ENCODE measurements around the gene NWD2. TPM values are rescaled to one million over a fixed set of nuclear protein-coding genes. Genes with fewer than 3 reads are reported as not detected.

The NWD2 gene
- total RNA-seq, 1 donor from 2014 or later, result 0.05 TPM

DNA sequence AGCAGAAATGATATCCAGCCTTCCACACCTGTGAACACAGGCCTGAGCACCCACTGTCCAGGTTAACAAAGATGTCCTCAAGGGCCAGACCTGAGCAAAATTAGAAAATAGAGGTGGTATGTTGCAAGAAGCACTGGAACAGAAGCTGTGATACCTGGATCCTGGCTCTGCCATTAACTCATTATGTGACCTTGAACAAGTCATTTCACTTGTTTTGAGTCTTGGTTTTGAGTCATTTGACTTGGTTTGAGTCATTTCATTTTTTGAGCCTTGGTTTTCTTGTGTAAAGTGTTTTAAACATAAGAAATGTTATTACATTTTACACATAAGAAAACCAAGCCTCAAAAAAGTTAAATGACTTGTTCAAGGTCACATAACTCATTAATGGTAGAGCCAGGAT is 2.9 kb upstream of the NWD2 start:
- no peak overlapping the region for H3K4me3 Mint-ChIP-seq
- no peaks in the 10 kb centered on the region for H3K9me3 Mint-ChIP-seq
- peaks cover 8% of the 10 kb centered on the region for H3K4me1 Mint-ChIP-seq
- TF ChIP-seq, protein P1, sequence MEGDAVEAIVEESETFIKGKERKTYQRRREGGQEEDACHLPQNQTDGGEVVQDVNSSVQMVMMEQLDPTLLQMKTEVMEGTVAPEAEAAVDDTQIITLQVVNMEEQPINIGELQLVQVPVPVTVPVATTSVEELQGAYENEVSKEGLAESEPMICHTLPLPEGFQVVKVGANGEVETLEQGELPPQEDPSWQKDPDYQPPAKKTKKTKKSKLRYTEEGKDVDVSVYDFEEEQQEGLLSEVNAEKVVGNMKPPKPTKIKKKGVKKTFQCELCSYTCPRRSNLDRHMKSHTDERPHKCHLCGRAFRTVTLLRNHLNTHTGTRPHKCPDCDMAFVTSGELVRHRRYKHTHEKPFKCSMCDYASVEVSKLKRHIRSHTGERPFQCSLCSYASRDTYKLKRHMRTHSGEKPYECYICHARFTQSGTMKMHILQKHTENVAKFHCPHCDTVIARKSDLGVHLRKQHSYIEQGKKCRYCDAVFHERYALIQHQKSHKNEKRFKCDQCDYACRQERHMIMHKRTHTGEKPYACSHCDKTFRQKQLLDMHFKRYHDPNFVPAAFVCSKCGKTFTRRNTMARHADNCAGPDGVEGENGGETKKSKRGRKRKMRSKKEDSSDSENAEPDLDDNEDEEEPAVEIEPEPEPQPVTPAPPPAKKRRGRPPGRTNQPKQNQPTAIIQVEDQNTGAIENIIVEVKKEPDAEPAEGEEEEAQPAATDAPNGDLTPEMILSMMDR (conservative IDR thresholded peaks at IDR 0.05), result no peak
- H3K36me3 Mint-ChIP-seq (ENCODE audit: low read depth), result no peaks in the 10 kb centered on the region
- no peak for DNase-seq (ENCODE audit: low read depth, low spot score)
- peaks cover 90% of the 10 kb centered on the region for H3K27me3 Mint-ChIP-seq (ENCODE audit: low read depth)
- H3K27ac Mint-ChIP-seq (ENCODE audit: unreplicated experiment), result no peak overlapping the region

DNA sequence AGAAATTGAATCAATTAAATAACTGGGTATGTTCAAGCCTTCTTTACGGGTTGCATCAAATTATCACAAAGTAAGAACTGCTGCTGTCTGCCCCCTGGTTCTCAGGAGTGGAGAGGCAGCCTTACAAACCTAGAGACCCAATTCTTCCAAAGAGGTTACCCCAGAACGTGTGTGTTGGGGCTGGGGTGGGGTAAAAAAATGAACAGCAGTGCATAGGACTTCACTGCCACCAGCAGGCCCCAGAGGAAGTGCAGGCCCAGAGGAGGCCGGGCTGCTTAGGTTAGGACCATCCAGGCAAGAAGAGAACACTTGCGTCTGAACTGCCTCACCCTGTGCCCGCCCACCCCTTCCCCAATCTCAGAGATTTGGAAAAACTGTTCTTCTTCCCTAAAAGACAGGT is 1.5 kb upstream of the NWD2 start:
- H3K9me3 Mint-ChIP-seq, result no peaks in the 10 kb centered on the region
- H3K27ac Mint-ChIP-seq (ENCODE audit: unreplicated experiment), result no peak overlapping the region
- H3K36me3 Mint-ChIP-seq (ENCODE audit: low read depth), result no peaks in the 10 kb centered on the region
- H3K4me1 Mint-ChIP-seq, result peaks cover 8% of the 10 kb centered on the region
- no peak for DNase-seq (ENCODE audit: low read depth, low spot score)
- H3K4me3 Mint-ChIP-seq, result peak overlapping the region; percentile 70
- TF ChIP-seq, protein P1 (conservative IDR thresholded peaks at IDR 0.05), result no peak
- peaks cover 94% of the 10 kb centered on the region for H3K27me3 Mint-ChIP-seq (ENCODE audit: low read depth)

DNA sequence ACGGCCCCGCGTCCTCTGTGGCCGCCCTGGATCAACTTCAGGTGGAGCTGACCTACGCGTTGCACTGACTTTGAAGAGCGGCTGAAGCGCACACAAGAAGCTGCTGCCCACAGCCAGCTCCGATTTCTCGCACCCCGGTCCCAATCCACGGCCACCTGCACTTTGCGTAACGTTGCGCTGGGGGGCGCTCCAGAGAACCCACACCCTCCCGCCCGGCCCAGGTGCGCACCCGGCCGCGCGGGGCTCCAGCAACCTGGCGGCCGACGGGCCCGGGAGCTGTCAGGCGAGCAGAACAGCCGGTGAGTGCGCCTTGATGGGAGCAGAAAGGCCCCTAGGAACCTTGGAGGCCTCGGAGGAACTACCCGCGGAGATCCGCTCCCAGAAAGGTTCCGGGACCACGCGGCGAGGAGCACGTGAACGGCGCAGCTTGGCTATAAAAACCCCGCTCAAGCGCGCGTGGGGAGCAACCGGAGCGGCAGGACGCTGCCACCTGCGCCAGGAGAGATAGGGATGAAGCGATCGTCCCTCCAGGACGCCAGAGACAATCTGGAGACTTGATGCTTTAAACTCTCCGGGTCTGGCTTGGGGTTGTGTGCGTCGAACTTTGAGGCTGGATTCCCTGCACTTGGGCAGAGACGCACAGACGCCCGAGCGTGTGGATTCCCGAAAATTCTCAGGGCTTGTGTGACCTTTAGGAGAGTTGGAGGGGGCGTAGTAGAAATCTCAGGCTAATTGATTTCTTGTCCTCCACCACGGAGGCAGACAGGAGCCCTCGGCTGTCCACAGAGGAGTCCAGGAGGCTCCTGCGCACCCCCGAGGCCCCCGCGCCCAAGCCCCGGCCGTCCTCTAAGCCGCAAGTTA is 591 bp upstream of the NWD2 start:
- Mint-ChIP-seq H3K9me3 (no peaks in the 10 kb centered on the region), H3K27ac (ENCODE audit: unreplicated experiment) (no peak overlapping the region), H3K4me1 (peaks cover 8% of the 10 kb centered on the region), H3K36me3 (ENCODE audit: low read depth) (no peaks in the 10 kb centered on the region), H3K4me3 (peak overlapping the region; percentile 83), H3K27me3 (ENCODE audit: low read depth) (peaks cover 98% of the 10 kb centered on the region)
- DNase-seq (ENCODE audit: low read depth, low spot score), result peak; percentile 14
- TF ChIP-seq, protein P1 (conservative IDR thresholded peaks at IDR 0.05), result peak; percentile 47

DNA sequence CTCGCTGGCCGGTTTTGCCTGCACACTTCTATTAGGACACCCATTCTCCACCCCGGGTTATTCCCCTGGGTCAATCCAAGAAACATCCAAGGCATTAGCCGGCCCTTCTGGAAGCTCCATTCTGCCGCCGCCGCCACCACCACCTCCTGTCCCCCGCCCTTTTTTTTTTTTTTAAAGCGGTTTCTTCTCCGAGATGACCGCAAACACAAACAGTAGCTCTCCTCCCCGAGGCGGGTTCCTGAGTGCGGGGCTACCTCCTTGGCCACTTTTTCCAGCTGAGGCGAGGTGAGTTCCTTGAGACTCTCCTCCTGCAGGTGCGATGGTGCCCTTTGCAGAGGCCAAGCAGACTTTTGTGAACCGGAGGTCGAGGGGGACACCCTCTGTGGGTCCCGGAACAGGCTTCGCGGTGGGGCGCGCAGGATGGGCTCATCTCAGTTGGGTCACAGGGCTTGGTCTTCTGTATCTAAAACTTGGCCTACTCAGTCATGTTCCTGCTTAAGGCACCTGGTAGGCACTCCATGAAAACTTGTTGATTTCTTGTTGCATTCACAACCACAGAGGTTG is 930 bp downstream of the NWD2 start:
- DNase-seq (ENCODE audit: low read depth, low spot score), result no peak
- H3K4me3 Mint-ChIP-seq, result peak overlapping the region; percentile 87
- H3K27me3 Mint-ChIP-seq (ENCODE audit: low read depth), result peaks cover 98% of the 10 kb centered on the region
- H3K27ac Mint-ChIP-seq (ENCODE audit: unreplicated experiment), result no peak overlapping the region
- H3K36me3 Mint-ChIP-seq (ENCODE audit: low read depth), result no peaks in the 10 kb centered on the region
- no peaks in the 10 kb centered on the region for H3K9me3 Mint-ChIP-seq
- peaks cover 8% of the 10 kb centered on the region for H3K4me1 Mint-ChIP-seq
- TF ChIP-seq, protein P1 (conservative IDR thresholded peaks at IDR 0.05), result no peak

DNA sequence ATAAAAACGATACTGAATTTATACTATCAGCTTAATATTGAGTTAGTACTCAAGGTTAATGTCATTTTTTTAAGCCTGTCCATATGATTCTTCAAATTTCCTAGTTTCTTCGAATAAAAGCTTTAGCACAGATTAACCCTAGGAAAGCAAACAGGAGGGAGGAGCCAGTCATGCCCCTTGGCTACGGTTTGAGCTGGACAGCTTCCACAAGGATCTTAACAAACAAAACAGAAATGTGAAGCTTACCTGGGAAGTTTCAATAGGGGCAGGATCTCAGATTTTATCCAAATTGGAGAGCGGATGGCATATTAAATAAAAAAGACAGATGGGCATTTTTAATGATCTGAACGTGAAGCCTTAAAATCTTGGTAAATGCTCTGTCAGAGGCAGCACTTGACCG is 2.3 kb downstream of the NWD2 start:
- H3K4me3 Mint-ChIP-seq, result no peak overlapping the region
- no peak for DNase-seq (ENCODE audit: low read depth, low spot score)
- H3K27me3 Mint-ChIP-seq (ENCODE audit: low read depth), result peaks cover 97% of the 10 kb centered on the region
- H3K27ac Mint-ChIP-seq (ENCODE audit: unreplicated experiment), result no peak overlapping the region
- no peaks in the 10 kb centered on the region for H3K36me3 Mint-ChIP-seq (ENCODE audit: low read depth)
- TF ChIP-seq, protein P1 (conservative IDR thresholded peaks at IDR 0.05), result no peak
- no peaks in the 10 kb centered on the region for H3K9me3 Mint-ChIP-seq
- peaks cover 8% of the 10 kb centered on the region for H3K4me1 Mint-ChIP-seq
